ENCODE results near the gene SMG5. TPM values are rescaled to one million over a fixed set of nuclear protein-coding genes. Genes with fewer than 3 reads are reported as not detected.

SMG5 gene
- total RNA-seq, 1 donor from 2014 or later: 78.1 TPM

DNA sequence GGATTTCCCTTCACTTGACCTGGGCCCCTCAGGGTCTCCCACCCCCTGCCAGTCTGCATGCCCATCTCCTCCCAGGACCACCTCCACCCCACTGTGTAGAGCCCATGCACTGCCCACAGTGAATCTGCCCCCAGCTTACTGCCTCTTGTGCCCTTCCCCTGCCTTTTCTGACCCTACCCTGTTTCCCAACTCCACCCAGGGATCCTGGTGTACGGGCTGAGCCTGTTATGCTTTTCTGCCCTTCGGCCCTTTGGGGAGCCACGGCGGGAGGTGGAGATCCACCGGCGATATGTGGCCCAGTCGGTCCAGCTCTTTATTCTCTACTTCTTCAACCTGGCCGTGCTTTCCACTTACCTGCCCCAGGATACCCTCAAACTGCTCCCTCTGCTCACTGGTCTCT is 3.4 kb upstream of the SMG5 start:
- Mint-ChIP-seq H3K27ac (ENCODE audit: unreplicated experiment) (no peak overlapping the region), H3K27me3 (ENCODE audit: unreplicated experiment) (no peaks in the 10 kb centered on the region), H3K4me1 (ENCODE audit: unreplicated experiment) (peaks cover 28% of the 10 kb centered on the region), H3K36me3 (ENCODE audit: unreplicated experiment) (peaks cover 7% of the 10 kb centered on the region), H3K4me3 (ENCODE audit: unreplicated experiment) (no peak overlapping the region), H3K9me3 (ENCODE audit: unreplicated experiment) (no peaks in the 10 kb centered on the region)
- TF ChIP-seq, protein P1, sequence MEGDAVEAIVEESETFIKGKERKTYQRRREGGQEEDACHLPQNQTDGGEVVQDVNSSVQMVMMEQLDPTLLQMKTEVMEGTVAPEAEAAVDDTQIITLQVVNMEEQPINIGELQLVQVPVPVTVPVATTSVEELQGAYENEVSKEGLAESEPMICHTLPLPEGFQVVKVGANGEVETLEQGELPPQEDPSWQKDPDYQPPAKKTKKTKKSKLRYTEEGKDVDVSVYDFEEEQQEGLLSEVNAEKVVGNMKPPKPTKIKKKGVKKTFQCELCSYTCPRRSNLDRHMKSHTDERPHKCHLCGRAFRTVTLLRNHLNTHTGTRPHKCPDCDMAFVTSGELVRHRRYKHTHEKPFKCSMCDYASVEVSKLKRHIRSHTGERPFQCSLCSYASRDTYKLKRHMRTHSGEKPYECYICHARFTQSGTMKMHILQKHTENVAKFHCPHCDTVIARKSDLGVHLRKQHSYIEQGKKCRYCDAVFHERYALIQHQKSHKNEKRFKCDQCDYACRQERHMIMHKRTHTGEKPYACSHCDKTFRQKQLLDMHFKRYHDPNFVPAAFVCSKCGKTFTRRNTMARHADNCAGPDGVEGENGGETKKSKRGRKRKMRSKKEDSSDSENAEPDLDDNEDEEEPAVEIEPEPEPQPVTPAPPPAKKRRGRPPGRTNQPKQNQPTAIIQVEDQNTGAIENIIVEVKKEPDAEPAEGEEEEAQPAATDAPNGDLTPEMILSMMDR (IDR thresholded peaks at IDR 0.05): no peak
- no peak for DNase-seq (ENCODE audit: extremely low spot score, unreplicated experiment)

DNA sequence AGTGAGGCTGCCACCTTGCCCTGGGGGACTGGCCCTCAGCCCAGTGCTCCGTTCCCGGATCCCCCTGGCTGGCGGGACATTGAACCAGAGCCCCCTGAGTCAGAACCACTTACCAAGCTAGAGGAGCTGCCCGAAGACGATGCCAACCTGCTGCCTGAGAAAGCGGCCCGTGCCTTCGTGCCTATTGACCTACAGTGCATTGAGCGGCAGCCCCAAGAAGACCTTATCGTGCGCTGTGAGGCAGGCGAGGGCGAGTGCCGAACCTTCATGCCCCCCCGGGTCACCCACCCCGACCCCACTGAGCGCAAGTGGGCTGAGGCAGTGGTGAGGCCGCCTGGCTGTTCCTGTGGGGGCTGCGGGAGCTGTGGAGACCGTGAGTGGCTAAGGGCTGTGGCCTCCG is 2.8 kb upstream of the SMG5 start:
- peaks cover 31% of the 10 kb centered on the region for H3K4me1 Mint-ChIP-seq (ENCODE audit: unreplicated experiment)
- H3K9me3 Mint-ChIP-seq (ENCODE audit: unreplicated experiment): no peaks in the 10 kb centered on the region
- H3K27me3 Mint-ChIP-seq (ENCODE audit: unreplicated experiment): no peaks in the 10 kb centered on the region
- H3K4me3 Mint-ChIP-seq (ENCODE audit: unreplicated experiment): no peak overlapping the region
- peaks cover 7% of the 10 kb centered on the region for H3K36me3 Mint-ChIP-seq (ENCODE audit: unreplicated experiment)
- DNase-seq (ENCODE audit: extremely low spot score, unreplicated experiment): no peak
- TF ChIP-seq, protein P1 (IDR thresholded peaks at IDR 0.05): no peak
- H3K27ac Mint-ChIP-seq (ENCODE audit: unreplicated experiment): no peak overlapping the region

DNA sequence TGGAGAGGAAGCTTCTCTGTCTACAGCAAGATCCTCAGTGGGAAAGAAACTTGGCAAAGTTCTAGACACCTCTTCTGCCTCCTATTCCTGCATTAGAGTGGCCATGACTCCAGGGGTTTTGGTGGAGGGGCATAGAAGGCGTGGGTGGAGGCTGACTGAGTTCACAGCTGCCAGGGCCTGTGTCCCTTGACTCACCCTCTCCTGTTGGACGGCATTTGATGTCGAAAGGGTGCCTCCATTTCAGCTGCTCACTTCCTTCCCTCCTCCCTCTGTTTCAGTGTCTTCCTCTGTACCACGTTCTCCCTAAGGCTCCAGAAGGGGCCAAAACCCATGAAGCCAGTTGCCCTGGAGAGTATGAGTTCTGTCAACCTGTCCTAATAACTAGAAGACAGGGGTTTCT is 2.1 kb upstream of the SMG5 start:
- H3K4me1 Mint-ChIP-seq (ENCODE audit: unreplicated experiment): peaks cover 28% of the 10 kb centered on the region
- H3K27ac Mint-ChIP-seq (ENCODE audit: unreplicated experiment): no peak overlapping the region
- peaks cover 3% of the 10 kb centered on the region for H3K36me3 Mint-ChIP-seq (ENCODE audit: unreplicated experiment)
- H3K4me3 Mint-ChIP-seq (ENCODE audit: unreplicated experiment): no peak overlapping the region
- no peak for DNase-seq (ENCODE audit: extremely low spot score, unreplicated experiment)
- H3K27me3 Mint-ChIP-seq (ENCODE audit: unreplicated experiment): no peaks in the 10 kb centered on the region
- TF ChIP-seq, protein P1 (IDR thresholded peaks at IDR 0.05): no peak
- H3K9me3 Mint-ChIP-seq (ENCODE audit: unreplicated experiment): no peaks in the 10 kb centered on the region

DNA sequence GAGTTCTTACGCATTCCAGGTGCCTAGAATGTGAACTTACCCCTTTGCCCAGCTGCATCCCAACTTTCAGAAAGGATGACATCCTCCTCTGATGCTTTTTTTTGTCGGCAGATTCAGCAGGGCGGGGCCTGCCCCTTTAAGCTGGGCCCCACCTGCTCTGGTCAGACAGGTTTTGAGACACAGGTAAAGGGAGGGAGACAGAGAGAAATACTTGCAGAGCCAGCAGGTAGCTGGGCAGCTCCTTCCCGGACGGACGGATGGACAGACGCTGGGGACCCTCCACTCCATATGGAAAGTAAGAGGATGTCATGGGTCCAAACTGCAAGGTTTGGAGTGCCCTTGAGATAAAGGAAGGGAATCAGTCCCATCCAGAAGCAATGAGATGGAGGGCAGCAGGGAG is 1.5 kb upstream of the SMG5 start, which contains the start of gene TMEM79:
TMEM79 (plus strand) TSS at position 214 of the 400 bp plus-strand sequence. CDS start 902 bp downstream, outside the sequence.
- no peak for DNase-seq (ENCODE audit: extremely low spot score, unreplicated experiment)
- TF ChIP-seq, protein P1 (IDR thresholded peaks at IDR 0.05): no peak
- no peaks in the 10 kb centered on the region for H3K36me3 Mint-ChIP-seq (ENCODE audit: unreplicated experiment)

DNA sequence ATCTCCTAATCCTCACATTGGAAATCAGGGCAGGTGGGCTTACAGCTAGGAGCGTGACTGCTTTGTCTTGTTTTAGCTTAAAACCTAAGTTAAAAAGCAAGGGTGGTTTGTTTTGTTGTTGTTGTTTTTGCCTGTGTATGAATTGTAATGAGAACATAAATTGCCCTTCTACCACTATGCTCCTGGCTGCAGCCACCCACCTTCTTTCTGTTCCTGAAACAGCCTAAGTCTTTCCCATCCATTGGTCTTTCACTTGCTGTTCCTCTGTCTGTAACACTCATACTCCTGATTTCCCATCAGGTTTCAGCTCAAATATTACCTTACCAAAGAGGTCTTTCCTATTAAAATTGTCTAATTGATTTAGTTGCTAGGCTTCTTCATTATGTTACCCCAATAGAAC is 896 bp upstream of the SMG5 start:
- no peak for DNase-seq (ENCODE audit: extremely low spot score, unreplicated experiment)
- H3K27ac Mint-ChIP-seq (ENCODE audit: unreplicated experiment): peak overlapping the region; percentile 88
- H3K9me3 Mint-ChIP-seq (ENCODE audit: unreplicated experiment): no peaks in the 10 kb centered on the region
- TF ChIP-seq, protein P1 (IDR thresholded peaks at IDR 0.05): no peak
- H3K4me3 Mint-ChIP-seq (ENCODE audit: unreplicated experiment): peak overlapping the region; percentile 86
- H3K4me1 Mint-ChIP-seq (ENCODE audit: unreplicated experiment): peaks cover 28% of the 10 kb centered on the region
- peaks cover 1% of the 10 kb centered on the region for H3K36me3 Mint-ChIP-seq (ENCODE audit: unreplicated experiment)
- no peaks in the 10 kb centered on the region for H3K27me3 Mint-ChIP-seq (ENCODE audit: unreplicated experiment)

More for the DNA sequence above, 1.5 kb upstream of the SMG5 start, which contains the start of gene TMEM79:
- Mint-ChIP-seq H3K4me3 (ENCODE audit: unreplicated experiment) (peak within 1 kb of the TSS; percentile 86), H3K27ac (ENCODE audit: unreplicated experiment) (peak within 1 kb of the TSS; percentile 88), H3K9me3 (ENCODE audit: unreplicated experiment) (no peaks in the 10 kb centered on the region), H3K27me3 (ENCODE audit: unreplicated experiment) (no peaks in the 10 kb centered on the region), H3K4me1 (ENCODE audit: unreplicated experiment) (peaks cover 28% of the 10 kb centered on the region)
